HG02943 (cell line): ENCODE measurements around the gene CARMIL1.
A peak's percentile ranks its signal among the peaks of the same experiment; 100 is the strongest.
"Not testable (repeated sequence)": the region's sequence is repeated elsewhere in the genome, so short reads cannot be mapped to it uniquely, and the experiment has no call there.

Experiments used
- ATAC-seq: cut with Tn5 transposase; IDR thresholded peaks from one replicate; pipeline ENCODE4 v1.9.1; 2021; ENCODE audit warnings: mild to moderate bottlenecking, low read depth, moderate library complexity; ENCODE audit not compliant: unreplicated experiment

Gene CARMIL1

GRCh38 chr6:25275436-25275835 lies 3.7 kb upstream of the CARMIL1 start:
- ATAC-seq = no peak

- no peak for ATAC-seq
Measured at GRCh38 chr6:25277386-25277785, 1.8 kb upstream of the CARMIL1 start.

- ATAC-seq = no peak
Measured at GRCh38 chr6:25277857-25278256, 1.3 kb upstream of the CARMIL1 start.

GRCh38 chr6:25278261-25278913 lies 787 bp upstream of the CARMIL1 start:
- ATAC-seq = peak; percentile 26

- peak; percentile 16 for ATAC-seq
Measured at GRCh38 chr6:25279748-25280343, 672 bp downstream of the CARMIL1 start.

GRCh38 chr6:25280344-25281074 lies 1.3 kb downstream of the CARMIL1 start:
- ATAC-seq = no peak

GRCh38 chr6:25286891-25287290 lies 7.7 kb downstream of the CARMIL1 start:
- ATAC-seq = no peak

GRCh38 chr6:25287941-25288340 lies 8.8 kb downstream of the CARMIL1 start:
- no peak for ATAC-seq

GRCh38 chr6:25288518-25288917 lies 9.3 kb downstream of the CARMIL1 start:
- no peak for ATAC-seq

- ATAC-seq = no peak
Measured at GRCh38 chr6:25290306-25291060, 11.3 kb downstream of the CARMIL1 start.

- no peak for ATAC-seq
Measured at GRCh38 chr6:25292384-25292783, 13.2 kb downstream of the CARMIL1 start.

- no peak for ATAC-seq
Measured at GRCh38 chr6:25295651-25296050, 16.5 kb downstream of the CARMIL1 start.

- ATAC-seq = no peak
Measured at GRCh38 chr6:25296217-25296905, 17.2 kb downstream of the CARMIL1 start.

- ATAC-seq = no peak
Measured at GRCh38 chr6:25297039-25297441, 17.9 kb downstream of the CARMIL1 start.

GRCh38 chr6:25297823-25298522 lies 18.8 kb downstream of the CARMIL1 start:
- ATAC-seq = no peak

GRCh38 chr6:25298523-25298865 lies 19.3 kb downstream of the CARMIL1 start:
- not testable (repeated sequence) for ATAC-seq

GRCh38 chr6:25301362-25301761 lies 22.2 kb downstream of the CARMIL1 start:
- ATAC-seq = no peak

- no peak for ATAC-seq
Measured at GRCh38 chr6:25302151-25302550, 23.0 kb downstream of the CARMIL1 start.

- ATAC-seq = no peak
Measured at GRCh38 chr6:25302677-25303128, 23.5 kb downstream of the CARMIL1 start.

GRCh38 chr6:25303254-25303653 lies 24.1 kb downstream of the CARMIL1 start:
- no peak for ATAC-seq
